ENCODE data around the gene KRTAP10-7. TPM values are rescaled to one million over a fixed set of nuclear protein-coding genes. Genes with fewer than 3 reads are reported as not detected.

The KRTAP10-7 gene
- total RNA-seq, 1 donor from 2014 or later, result not detected

DNA sequence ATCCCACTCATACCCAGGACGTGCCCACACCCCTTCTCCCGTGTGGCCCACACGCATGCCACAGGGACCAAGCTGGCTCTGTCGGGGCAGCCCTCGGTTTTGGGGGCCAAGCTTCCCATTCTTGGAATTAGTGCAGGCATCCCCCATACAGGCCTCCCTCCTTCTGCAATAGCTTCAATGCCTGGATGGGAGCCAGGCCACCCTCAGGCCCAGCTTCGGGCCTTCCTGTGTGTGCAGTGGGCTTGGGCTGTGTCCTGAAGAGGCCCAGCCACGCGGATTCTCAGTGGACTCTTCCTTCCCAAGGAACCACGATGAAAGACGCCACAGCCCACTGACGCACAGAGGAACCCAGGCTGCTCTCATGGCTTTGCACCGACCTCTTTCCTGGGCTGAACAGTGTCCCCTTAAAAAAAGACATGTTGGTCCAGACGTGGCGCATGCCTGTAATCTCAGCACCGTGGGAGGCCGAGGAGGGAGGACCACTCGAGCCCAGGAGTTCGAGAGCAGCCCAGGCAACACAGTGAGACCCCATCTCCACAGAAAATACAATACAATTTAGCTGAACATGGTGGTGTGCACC, 49.2 kb downstream of the KRTAP10-7 start:
- H3K4me3 Mint-ChIP-seq, result no peak overlapping the region
- TF ChIP-seq, protein P1, sequence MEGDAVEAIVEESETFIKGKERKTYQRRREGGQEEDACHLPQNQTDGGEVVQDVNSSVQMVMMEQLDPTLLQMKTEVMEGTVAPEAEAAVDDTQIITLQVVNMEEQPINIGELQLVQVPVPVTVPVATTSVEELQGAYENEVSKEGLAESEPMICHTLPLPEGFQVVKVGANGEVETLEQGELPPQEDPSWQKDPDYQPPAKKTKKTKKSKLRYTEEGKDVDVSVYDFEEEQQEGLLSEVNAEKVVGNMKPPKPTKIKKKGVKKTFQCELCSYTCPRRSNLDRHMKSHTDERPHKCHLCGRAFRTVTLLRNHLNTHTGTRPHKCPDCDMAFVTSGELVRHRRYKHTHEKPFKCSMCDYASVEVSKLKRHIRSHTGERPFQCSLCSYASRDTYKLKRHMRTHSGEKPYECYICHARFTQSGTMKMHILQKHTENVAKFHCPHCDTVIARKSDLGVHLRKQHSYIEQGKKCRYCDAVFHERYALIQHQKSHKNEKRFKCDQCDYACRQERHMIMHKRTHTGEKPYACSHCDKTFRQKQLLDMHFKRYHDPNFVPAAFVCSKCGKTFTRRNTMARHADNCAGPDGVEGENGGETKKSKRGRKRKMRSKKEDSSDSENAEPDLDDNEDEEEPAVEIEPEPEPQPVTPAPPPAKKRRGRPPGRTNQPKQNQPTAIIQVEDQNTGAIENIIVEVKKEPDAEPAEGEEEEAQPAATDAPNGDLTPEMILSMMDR (conservative IDR thresholded peaks at IDR 0.05), result no peak
- DNase-seq (ENCODE audit: low read depth, low spot score), result no peak
- peaks cover 6% of the 10 kb centered on the region for H3K27me3 Mint-ChIP-seq (ENCODE audit: low read depth)
- no peaks in the 10 kb centered on the region for H3K4me1 Mint-ChIP-seq
- H3K9me3 Mint-ChIP-seq, result peaks cover 5% of the 10 kb centered on the region
- H3K27ac Mint-ChIP-seq (ENCODE audit: unreplicated experiment), result no peak overlapping the region
- H3K36me3 Mint-ChIP-seq (ENCODE audit: low read depth), result peaks cover 2% of the 10 kb centered on the region

DNA sequence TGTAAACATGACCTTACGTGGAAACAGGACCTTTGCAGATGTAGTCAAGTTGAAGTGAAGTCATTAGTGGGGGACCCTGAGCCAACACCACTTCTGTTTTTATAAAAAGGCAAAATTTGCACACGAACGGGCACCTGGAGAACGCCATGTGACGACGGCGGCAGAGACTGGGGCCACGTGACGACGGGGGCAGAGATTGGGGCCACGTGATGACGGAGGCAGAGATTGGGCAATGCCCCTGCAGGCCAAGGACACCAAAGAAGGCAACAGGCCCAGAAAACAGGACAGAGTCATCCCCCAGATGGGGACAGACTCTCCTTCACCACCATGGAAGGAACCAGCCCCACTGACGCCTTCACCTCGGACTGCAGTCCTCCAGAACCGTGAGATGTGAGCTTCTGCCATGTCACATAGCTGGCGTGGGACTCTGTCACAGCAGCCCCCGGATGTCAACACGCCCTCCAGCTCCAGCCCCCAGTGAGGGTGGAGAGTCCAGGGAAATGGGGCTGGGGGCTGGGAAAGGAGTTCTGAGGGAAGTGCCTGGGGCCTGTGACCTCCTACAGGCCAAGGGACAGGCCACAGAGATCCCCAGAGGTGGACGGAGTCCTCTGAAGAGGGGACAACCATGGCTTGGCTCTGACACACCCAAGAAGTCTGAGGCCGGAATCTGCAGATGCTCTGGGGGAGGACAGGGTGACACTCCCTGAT, 50.0 kb downstream of the KRTAP10-7 start:
- peaks cover 6% of the 10 kb centered on the region for H3K27me3 Mint-ChIP-seq (ENCODE audit: low read depth)
- no peak overlapping the region for H3K27ac Mint-ChIP-seq (ENCODE audit: unreplicated experiment)
- H3K4me1 Mint-ChIP-seq, result no peaks in the 10 kb centered on the region
- H3K4me3 Mint-ChIP-seq, result no peak overlapping the region
- DNase-seq (ENCODE audit: low read depth, low spot score), result no peak
- H3K9me3 Mint-ChIP-seq, result no peaks in the 10 kb centered on the region
- no peaks in the 10 kb centered on the region for H3K36me3 Mint-ChIP-seq (ENCODE audit: low read depth)
- TF ChIP-seq, protein P1 (conservative IDR thresholded peaks at IDR 0.05), result no peak

DNA sequence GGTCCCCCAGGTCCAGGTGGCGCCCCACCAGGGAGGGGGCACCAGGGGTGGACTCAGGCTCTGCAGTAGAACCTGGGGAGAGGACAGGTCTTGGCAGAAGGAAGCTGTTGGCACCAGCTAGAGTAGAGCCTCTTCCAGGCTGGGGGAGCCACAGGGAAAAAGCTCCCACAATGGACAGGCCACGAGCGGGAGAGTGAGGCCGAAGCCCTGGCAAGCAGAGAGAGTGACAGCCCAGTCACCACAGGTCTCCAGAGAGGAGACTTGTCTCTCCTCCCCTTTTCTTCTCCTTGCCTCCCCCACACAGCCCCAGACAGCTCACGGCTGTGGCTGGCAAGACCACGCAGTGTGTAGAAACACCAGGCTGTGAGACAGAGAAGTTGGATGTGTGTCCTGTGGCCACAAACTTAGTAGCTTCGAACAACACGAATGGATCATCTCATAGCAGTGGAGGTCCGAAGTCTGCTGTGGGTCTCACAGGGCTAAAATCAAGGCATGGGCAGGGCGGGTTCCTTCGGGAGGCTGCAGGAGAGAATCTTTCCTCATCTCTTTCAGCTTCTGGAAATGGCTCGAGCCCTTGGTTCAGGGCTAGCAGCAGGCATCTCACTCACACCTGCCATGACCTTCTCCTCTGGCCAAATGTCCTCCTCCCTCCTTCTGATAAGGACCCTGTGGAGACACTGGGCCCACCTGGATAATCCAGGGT, 50.7 kb downstream of the KRTAP10-7 start:
- Mint-ChIP-seq H3K4me3 (no peak overlapping the region), H3K27me3 (ENCODE audit: low read depth) (peaks cover 6% of the 10 kb centered on the region), H3K36me3 (ENCODE audit: low read depth) (no peaks in the 10 kb centered on the region), H3K9me3 (no peaks in the 10 kb centered on the region), H3K27ac (ENCODE audit: unreplicated experiment) (no peak overlapping the region), H3K4me1 (no peaks in the 10 kb centered on the region)
- DNase-seq (ENCODE audit: low read depth, low spot score), result no peak
- TF ChIP-seq, protein P1 (conservative IDR thresholded peaks at IDR 0.05), result no peak

Other genes with a start within 250 kb of the KRTAP10-7 start
- not detected in 2 replicates for gene TRPM2, start 247.0 kb upstream of the KRTAP10-7 start, total RNA-seq
- 9.6 and 10.1 TPM in 2 replicates for gene LRRC3, start 145.1 kb upstream of the KRTAP10-7 start, total RNA-seq
- gene KRTAP10-1, start 60.4 kb upstream of the KRTAP10-7 start, total RNA-seq, result not detected in 2 replicates
- gene KRTAP10-2, start 49.1 kb upstream of the KRTAP10-7 start, total RNA-seq, result not detected in 2 replicates
- gene KRTAP10-3, start 41.8 kb upstream of the KRTAP10-7 start, total RNA-seq, result not detected in 2 replicates
- not detected in 2 replicates for gene KRTAP10-4, start 26.9 kb upstream of the KRTAP10-7 start, total RNA-seq
- not detected in 2 replicates for gene KRTAP10-5, start 20.0 kb upstream of the KRTAP10-7 start, total RNA-seq
- not detected in 2 replicates for gene KRTAP10-6, start 8.1 kb upstream of the KRTAP10-7 start, total RNA-seq
- not detected in 2 replicates for gene KRTAP10-8, start 11.5 kb downstream of the KRTAP10-7 start, total RNA-seq
- gene KRTAP10-9, start 26.5 kb downstream of the KRTAP10-7 start, total RNA-seq, result not detected in 2 replicates
- gene KRTAP10-10, start 36.8 kb downstream of the KRTAP10-7 start, total RNA-seq, result not detected in 2 replicates
- gene KRTAP10-11, start 45.8 kb downstream of the KRTAP10-7 start, total RNA-seq, result not detected in 2 replicates
- gene KRTAP12-4, start 54.1 kb downstream of the KRTAP10-7 start, total RNA-seq, result not detected in 2 replicates
- not detected in 2 replicates for gene KRTAP12-3, start 57.3 kb downstream of the KRTAP10-7 start, total RNA-seq
- not detected in 2 replicates for gene KRTAP12-2, start 66.3 kb downstream of the KRTAP10-7 start, total RNA-seq
- not detected in 2 replicates for gene KRTAP12-1, start 81.6 kb downstream of the KRTAP10-7 start, total RNA-seq
- not detected in 2 replicates for gene KRTAP10-12, start 96.6 kb downstream of the KRTAP10-7 start, total RNA-seq
- gene TSPEAR, start 111.0 kb downstream of the KRTAP10-7 start, total RNA-seq, result not detected in 2 replicates
- gene UBE2G2, start 201.2 kb downstream of the KRTAP10-7 start, total RNA-seq, result 108 and 111 TPM in 2 replicates
- gene SUMO3, start 217.5 kb downstream of the KRTAP10-7 start, total RNA-seq, result 92.1 and 97.7 TPM in 2 replicates